ENCODE results near the gene SYF2. TPM values are rescaled to one million over a fixed set of nuclear protein-coding genes. Genes with fewer than 3 reads are reported as not detected.
A peak's percentile ranks its signal among the peaks of the same experiment; 100 is the strongest.

Gene SYF2
- total and polyA plus RNA-seq, 2 of the 13 experiments (the other 11 are each of a cell fraction or from before 2014, with no cell fraction given): 17.8 to 34.1 TPM

GRCh38 chr1:25247024-25247828 is 14.9 kb upstream of the SYF2 start, which contains the start of gene RSRP1 (continued):
- TF ChIP-seq IRF9 (CRISPR knock-in tag; IDR thresholded peaks at IDR 0.05; ENCODE audit: borderline replicate concordance) (peak; percentile 88; the same call in 1 of the 2 replicates), NKX3-1 (CRISPR knock-in tag; IDR thresholded peaks at IDR 0.05) (0 out of 2 replicates have a peak, but pooled peaks have one; percentile 16), HMGA1 (CRISPR knock-in tag; conservative IDR thresholded peaks at IDR 0.05) (no peak), HOMEZ (CRISPR knock-in tag; IDR thresholded peaks at IDR 0.05; ENCODE audit: low read depth) (no peak), ATF5 (CRISPR knock-in tag; IDR thresholded peaks at IDR 0.05; ENCODE audit: low read depth) (no peak), ZNF407 (CRISPR knock-in tag; IDR thresholded peaks at IDR 0.05; ENCODE audit: not compliant biosample characterization) (peak; percentile 69), MED13 (CRISPR knock-in tag; IDR thresholded peaks at IDR 0.05) (0 out of 2 replicates have a peak, but pooled peaks have one; percentile 12), SIN3A (IDR thresholded peaks at IDR 0.05; ENCODE audit: borderline replicate concordance, low read depth, low read length) (peak; percentile 89), KMT2A (CRISPR knock-in tag; IDR thresholded peaks at IDR 0.05) (peak; percentile 80), FOXJ3 (CRISPR knock-in tag; IDR thresholded peaks at IDR 0.05; ENCODE audit: borderline replicate concordance) (peak; percentile 44; the same call in 1 of the 2 replicates), TAF15 (IDR thresholded peaks at IDR 0.05; ENCODE audit: low read depth, low read length, poor library complexity, severe bottlenecking) (no peak), KDM2A (CRISPR knock-in tag; IDR thresholded peaks at IDR 0.05; ENCODE audit: borderline replicate concordance, low read depth) (peak; percentile 96), MTA1 (CRISPR knock-in tag; IDR thresholded peaks at IDR 0.05; ENCODE audit: borderline replicate concordance) (no peak), FOXO4 (CRISPR knock-in tag; conservative IDR thresholded peaks at IDR 0.05) (no peak), ZNF549 (CRISPR knock-in tag; IDR thresholded peaks at IDR 0.05) (no peak)

Measured in HepG2 (cell line).